Tibial artery (tissue), 4 donors: Measurements from ENCODE around the gene UGT8.

Experiments used
- DNase-seq, 2 donors: peaks; one replicate each; pipeline ENCODE4 v3.0.0-alpha.2; 2019
- H3K27ac ChIP-seq, 2 donors: fragments of 200-600 bp; sonication (generic) in 1 of 2; 1 replicate in 1 of 2; 2 replicates in 1 of 2; pipeline ENCODE4 v1.5.1; 2018 to 2019; ENCODE audit warnings: mild to moderate bottlenecking in 1 of 2
- H3K27me3 ChIP-seq, 2 donors: fragments of 200-600 bp; sonication (generic) in 1 of 2; one replicate each; pipeline versions ENCODE4 v1.5.1 to v1.6.0; 2016 to 2019
- H3K36me3 ChIP-seq, 3 donors: fragments of 200-600 bp; sonication (generic) in 2 of 3; one replicate each; pipeline ENCODE4 v1.5.1; 2016 to 2019; ENCODE audit warnings: mild to moderate bottlenecking in 2 of 3
- H3K4me1 ChIP-seq, 4 donors: fragments of 200-600 bp; sonication (generic) in 2 of 4; 1 replicate in 3 of 4; 2 replicates in 1 of 4; pipeline ENCODE4 v1.5.1; 2016 to 2019
- H3K4me3 ChIP-seq, 2 donors: fragments of 200-600 bp; sonication (generic) in 1 of 2; 1 replicate in 1 of 2; 2 replicates in 1 of 2; pipeline ENCODE4 v1.5.1; 2018 to 2019; ENCODE audit warnings: mild to moderate bottlenecking in 2 of 2
- H3K9me3 ChIP-seq, 3 donors: fragments of 200-600 bp; sonication (generic) in 1 of 3; one replicate each; pipeline ENCODE4 v1.5.1; 2016 to 2019
- CTCF ChIP-seq, 2 experiments: fragments of 200-600 bp in 1 of 2; fragments of 450-650 bp in 1 of 2; IDR thresholded peaks; one replicate each; pipeline ENCODE4 v1.5.1; 2017 to 2019; ENCODE audit warnings: antibody characterized with exemption in 2 of 2, mild to moderate bottlenecking in 1 of 2, moderate library complexity in 1 of 2
- intact Hi-C: fragments of 100-400 bp; cut with DNase I; formaldehyde crosslinking; loops from one replicate; pipeline ENCODE4 v1.15.0; 2023; ENCODE audit warnings: low total_unique reads

UGT8 gene

GRCh38 chr4:114684462-114684861 is 85.9 kb downstream of the UGT8 start:
- peaks cover 0 to 3% of the 10 kb centered on the region in 2 donors for H3K27me3 ChIP-seq
- no peaks in the 10 kb centered on the region for H3K9me3 ChIP-seq
- no peak overlapping the region for H3K27ac ChIP-seq
- DNase-seq: no peak
- no peaks in the 10 kb centered on the region for H3K36me3 ChIP-seq
- no peak for TF ChIP-seq CTCF (IDR thresholded peaks at IDR 0.05)
- H3K4me3 ChIP-seq: no peak overlapping the region
- intact Hi-C loops: no loop called here
- no peaks in the 10 kb centered on the region for H3K4me1 ChIP-seq

- no peak for TF ChIP-seq CTCF (IDR thresholded peaks at IDR 0.05)
- Histone ChIP-seq H3K4me3 (no peak overlapping the region), H3K36me3 (no peaks in the 10 kb centered on the region), H3K9me3 (no peaks in the 10 kb centered on the region), H3K27me3 (no peaks in the 10 kb centered on the region), H3K27ac (no peak overlapping the region), H3K4me1 (no peaks in the 10 kb centered on the region)
- DNase-seq: no peak
- intact Hi-C loops: no loop called here
Observed at GRCh38 chr4:114688059-114688458, 89.5 kb downstream of the UGT8 start.

- no peak for DNase-seq
- H3K36me3 ChIP-seq: no peaks in the 10 kb centered on the region
- TF ChIP-seq CTCF (IDR thresholded peaks at IDR 0.05): no peak
- H3K4me3 ChIP-seq: no peak overlapping the region
- intact Hi-C loops: no loop called here
- no peaks in the 10 kb centered on the region for H3K4me1 ChIP-seq
- H3K9me3 ChIP-seq: no peaks in the 10 kb centered on the region
- no peak overlapping the region for H3K27ac ChIP-seq
- no peaks in the 10 kb centered on the region for H3K27me3 ChIP-seq
Observed at GRCh38 chr4:114690571-114690970, 92.0 kb downstream of the UGT8 start.

- Histone ChIP-seq H3K9me3 (no peaks in the 10 kb centered on the region), H3K4me1 (no peaks in the 10 kb centered on the region), H3K36me3 (no peaks in the 10 kb centered on the region), H3K27me3 (no peaks in the 10 kb centered on the region), H3K27ac (no peak overlapping the region), H3K4me3 (no peak overlapping the region)
- DNase-seq: no peak
- intact Hi-C loops: no loop called here
- no peak for TF ChIP-seq CTCF (IDR thresholded peaks at IDR 0.05)
Observed at GRCh38 chr4:114691865-114692264, 93.3 kb downstream of the UGT8 start.

- intact Hi-C loops: no loop called here
Observed at GRCh38 chr4:114692958-114693357, 94.4 kb downstream of the UGT8 start.

More at GRCh38 chr4:114692958-114693357, 94.4 kb downstream of the UGT8 start:
- no peak overlapping the region for H3K27ac ChIP-seq
- no peaks in the 10 kb centered on the region for H3K27me3 ChIP-seq
- no peaks in the 10 kb centered on the region for H3K36me3 ChIP-seq
- DNase-seq: no peak
- H3K4me3 ChIP-seq: no peak overlapping the region
- H3K4me1 ChIP-seq: no peaks in the 10 kb centered on the region
- no peaks in the 10 kb centered on the region for H3K9me3 ChIP-seq
- TF ChIP-seq CTCF (IDR thresholded peaks at IDR 0.05): no peak
